Breast epithelium (tissue), 4 donors: ENCODE results near the gene LMTK3. TPM values are rescaled to one million over a fixed set of nuclear protein-coding genes. Genes with fewer than 3 reads are reported as not detected.

Experiments
- DNase-seq, 2 donors: peaks; one replicate each; pipeline ENCODE4 v3.0.0-alpha.2; 2019; ENCODE audit warnings: low spot score in 2 of 2
- H3K27ac ChIP-seq, 2 donors: fragments of 200-600 bp; sonication (generic) in 1 of 2; one replicate each; pipeline ENCODE4 v1.5.1; 2016 to 2019; ENCODE audit warnings: mild to moderate bottlenecking in 1 of 2
- H3K27me3 ChIP-seq, 2 donors: fragments of 200-600 bp; sonication (generic) in 1 of 2; one replicate each; pipeline versions ENCODE4 v1.5.1 to v1.6.0; 2017 to 2019; ENCODE audit warnings: control low read depth in 1 of 2, mild to moderate bottlenecking in 1 of 2
- H3K36me3 ChIP-seq: fragments of 200-600 bp; one replicate; pipeline ENCODE4 v1.5.1; 2019
- H3K4me1 ChIP-seq, 2 donors: fragments of 200-600 bp; sonication (generic); one replicate each; pipeline ENCODE4 v1.5.1; 2016 to 2019; ENCODE audit warnings: control low read depth in 1 of 2
- H3K4me3 ChIP-seq, 3 donors: fragments of 200-600 bp; sonication (generic); 1 replicate in 2 of 3; 2 replicates in 1 of 3; pipeline ENCODE4 v1.5.1; 2016 to 2019; ENCODE audit warnings: mild to moderate bottlenecking in 3 of 3, moderate library complexity in 2 of 3
- H3K9me3 ChIP-seq, 2 donors: fragments of 200-600 bp; sonication (generic) in 1 of 2; one replicate each; pipeline ENCODE4 v1.5.1; 2016 to 2019; ENCODE audit warnings: control low read depth in 1 of 2
- POLR2A ChIP-seq: fragments of 450-650 bp; IDR thresholded peaks from one replicate; pipeline ENCODE4 v1.6.1; 2016; ENCODE audit warnings: antibody characterized with exemption, mild to moderate bottlenecking, moderate library complexity
- POLR2AphosphoS5 ChIP-seq, 3 donors: sonication (generic); formaldehyde crosslinking; IDR thresholded peaks; one replicate each; pipeline ENCODE4 v1.6.1; 2017; ENCODE audit warnings: antibody characterized with exemption in 3 of 3
- intact Hi-C: fragments of 100-400 bp; cut with DNase I; formaldehyde crosslinking; loops from one replicate; pipeline ENCODE4 v1.15.1; 2023; ENCODE audit warnings: low total_unique reads
- total RNA-seq, 3 donors: library from RNA; depleted of rRNA; stranded (reverse); fragments of >200 nt; gene quantifications; one replicate each; pipeline ENCODE4 v1.1.0, GENCODE V29; 2016
- TF ChIP-seq, protein P1 (sequence below), 3 donors: fragments of 450-650 bp; IDR thresholded peaks; one replicate each; pipeline ENCODE4 v1.5.1; 2016 to 2017; ENCODE audit warnings: antibody characterized with exemption in 3 of 3, mild to moderate bottlenecking in 3 of 3, moderate library complexity in 3 of 3

LMTK3 gene
- total RNA-seq, 3 donors from 2014 or later = 1.3 to 2.9 TPM; not detected in 1

DNA sequence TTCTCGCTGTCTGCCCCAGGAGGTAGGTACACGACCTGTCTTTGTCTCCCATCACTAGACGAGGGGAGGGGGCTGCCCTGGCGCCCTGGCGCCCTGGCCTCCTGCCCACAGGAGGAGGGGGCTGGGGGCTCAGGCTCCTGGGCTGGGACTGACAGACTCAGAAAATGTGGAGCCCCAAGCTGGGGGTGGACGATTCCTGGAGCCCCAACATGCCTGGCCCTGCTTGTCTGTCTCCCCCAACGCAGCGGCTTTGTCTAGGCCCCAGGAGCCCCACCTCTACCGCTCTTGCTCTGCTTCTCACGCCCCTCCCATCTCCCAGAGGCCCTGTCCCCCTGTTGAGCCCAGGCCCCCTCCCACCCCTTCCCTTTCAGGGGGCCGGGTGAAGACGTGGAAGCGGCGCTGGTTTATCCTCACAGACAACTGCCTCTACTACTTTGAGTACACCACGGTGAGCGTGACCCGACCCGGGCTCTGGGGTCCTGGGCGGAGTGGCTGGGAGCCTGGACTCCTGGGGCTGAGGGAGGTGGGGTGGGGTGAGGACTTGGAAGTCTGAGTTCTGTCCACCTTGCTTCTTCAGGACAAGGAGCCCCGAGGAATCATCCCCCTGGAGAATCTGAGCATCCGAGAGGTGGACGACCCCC, 33.8 kb downstream of the LMTK3 start:
- TF ChIP-seq, protein P1, sequence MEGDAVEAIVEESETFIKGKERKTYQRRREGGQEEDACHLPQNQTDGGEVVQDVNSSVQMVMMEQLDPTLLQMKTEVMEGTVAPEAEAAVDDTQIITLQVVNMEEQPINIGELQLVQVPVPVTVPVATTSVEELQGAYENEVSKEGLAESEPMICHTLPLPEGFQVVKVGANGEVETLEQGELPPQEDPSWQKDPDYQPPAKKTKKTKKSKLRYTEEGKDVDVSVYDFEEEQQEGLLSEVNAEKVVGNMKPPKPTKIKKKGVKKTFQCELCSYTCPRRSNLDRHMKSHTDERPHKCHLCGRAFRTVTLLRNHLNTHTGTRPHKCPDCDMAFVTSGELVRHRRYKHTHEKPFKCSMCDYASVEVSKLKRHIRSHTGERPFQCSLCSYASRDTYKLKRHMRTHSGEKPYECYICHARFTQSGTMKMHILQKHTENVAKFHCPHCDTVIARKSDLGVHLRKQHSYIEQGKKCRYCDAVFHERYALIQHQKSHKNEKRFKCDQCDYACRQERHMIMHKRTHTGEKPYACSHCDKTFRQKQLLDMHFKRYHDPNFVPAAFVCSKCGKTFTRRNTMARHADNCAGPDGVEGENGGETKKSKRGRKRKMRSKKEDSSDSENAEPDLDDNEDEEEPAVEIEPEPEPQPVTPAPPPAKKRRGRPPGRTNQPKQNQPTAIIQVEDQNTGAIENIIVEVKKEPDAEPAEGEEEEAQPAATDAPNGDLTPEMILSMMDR (IDR thresholded peaks at IDR 0.05) = no peak
- Histone ChIP-seq H3K4me3 (no peak overlapping the region), H3K4me1 (peaks cover 0 to 6% of the 10 kb centered on the region in 2 donors), H3K27me3 (no peaks in the 10 kb centered on the region), H3K27ac (no peak overlapping the region), H3K9me3 (no peaks in the 10 kb centered on the region), H3K36me3 (no peaks in the 10 kb centered on the region)
- intact Hi-C loops = no loop called here
- DNase-seq = no peak

DNA sequence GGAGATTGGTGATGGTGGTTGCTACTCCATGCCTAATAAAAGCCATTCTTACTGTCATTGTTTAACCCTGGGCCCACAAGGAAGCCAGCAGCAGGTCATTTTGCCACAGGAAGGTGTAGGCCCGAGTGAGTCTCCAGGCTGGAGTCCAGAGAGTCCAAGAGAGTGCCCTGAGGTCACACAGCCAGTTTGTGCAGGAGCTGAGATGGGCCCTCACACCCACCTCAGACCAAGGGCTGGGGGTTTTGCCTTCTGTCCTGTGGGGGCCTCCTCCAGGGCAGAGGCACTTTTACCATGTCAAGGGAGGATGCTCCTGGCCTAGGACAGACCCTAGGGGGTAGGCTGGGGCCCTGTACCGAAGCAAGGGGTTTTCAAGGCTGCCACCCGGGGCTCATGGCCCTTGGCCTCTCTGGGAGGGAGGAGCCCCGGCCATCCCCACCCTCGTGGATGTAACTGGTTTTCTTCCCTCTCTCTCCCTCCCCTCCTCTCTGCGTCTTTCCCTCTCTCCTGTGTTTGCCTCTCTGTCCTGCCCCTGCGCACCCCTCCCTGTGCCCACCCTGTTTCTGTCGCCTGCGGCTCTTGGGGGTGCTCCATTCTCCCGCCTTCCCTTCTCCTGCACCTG, 34.5 kb downstream of the LMTK3 start:
- no peaks in the 10 kb centered on the region for H3K36me3 ChIP-seq
- H3K4me3 ChIP-seq = no peak overlapping the region
- peak overlapping the region in 1 of 2 donors; percentile 36 for H3K27ac ChIP-seq
- H3K9me3 ChIP-seq = no peaks in the 10 kb centered on the region
- intact Hi-C loops = no loop called here
- TF ChIP-seq POLR2AphosphoS5 (IDR thresholded peaks at IDR 0.05) (no peak), POLR2A (no peak)
- TF ChIP-seq, protein P1 (IDR thresholded peaks at IDR 0.05) = no peak
- no peak for DNase-seq
- peaks cover 0 to 12% of the 10 kb centered on the region in 2 donors for H3K4me1 ChIP-seq
- no peaks in the 10 kb centered on the region for H3K27me3 ChIP-seq

DNA sequence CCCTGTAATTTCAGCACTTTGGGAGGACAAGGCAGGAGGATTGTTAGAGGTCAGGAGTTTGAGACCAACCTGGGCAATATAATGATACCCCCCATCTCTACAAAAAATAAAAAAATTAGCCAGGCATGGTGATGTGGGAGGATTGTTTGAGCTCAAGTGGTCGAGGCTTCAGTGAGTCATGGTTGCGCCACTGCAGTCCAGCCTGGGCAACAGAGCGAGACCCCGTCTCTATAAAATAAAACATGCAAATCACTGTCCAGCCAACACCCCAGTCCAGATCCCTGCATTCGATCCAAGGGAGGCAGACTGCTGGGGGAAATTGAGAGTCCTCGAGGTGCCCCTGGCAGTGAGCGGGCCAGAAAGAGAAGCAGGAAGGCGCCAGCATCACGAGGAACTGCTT, 35.5 kb downstream of the LMTK3 start:
- no peak for DNase-seq
- Histone ChIP-seq H3K27ac (no peak overlapping the region), H3K36me3 (no peaks in the 10 kb centered on the region), H3K4me1 (peaks cover 0 to 19% of the 10 kb centered on the region in 2 donors), H3K9me3 (no peaks in the 10 kb centered on the region), H3K27me3 (no peaks in the 10 kb centered on the region), H3K4me3 (no peak overlapping the region)
- TF ChIP-seq POLR2AphosphoS5 (IDR thresholded peaks at IDR 0.05) (no peak), POLR2A (no peak)
- TF ChIP-seq, protein P1 (IDR thresholded peaks at IDR 0.05) = no peak
- intact Hi-C loops = no loop called here

DNA sequence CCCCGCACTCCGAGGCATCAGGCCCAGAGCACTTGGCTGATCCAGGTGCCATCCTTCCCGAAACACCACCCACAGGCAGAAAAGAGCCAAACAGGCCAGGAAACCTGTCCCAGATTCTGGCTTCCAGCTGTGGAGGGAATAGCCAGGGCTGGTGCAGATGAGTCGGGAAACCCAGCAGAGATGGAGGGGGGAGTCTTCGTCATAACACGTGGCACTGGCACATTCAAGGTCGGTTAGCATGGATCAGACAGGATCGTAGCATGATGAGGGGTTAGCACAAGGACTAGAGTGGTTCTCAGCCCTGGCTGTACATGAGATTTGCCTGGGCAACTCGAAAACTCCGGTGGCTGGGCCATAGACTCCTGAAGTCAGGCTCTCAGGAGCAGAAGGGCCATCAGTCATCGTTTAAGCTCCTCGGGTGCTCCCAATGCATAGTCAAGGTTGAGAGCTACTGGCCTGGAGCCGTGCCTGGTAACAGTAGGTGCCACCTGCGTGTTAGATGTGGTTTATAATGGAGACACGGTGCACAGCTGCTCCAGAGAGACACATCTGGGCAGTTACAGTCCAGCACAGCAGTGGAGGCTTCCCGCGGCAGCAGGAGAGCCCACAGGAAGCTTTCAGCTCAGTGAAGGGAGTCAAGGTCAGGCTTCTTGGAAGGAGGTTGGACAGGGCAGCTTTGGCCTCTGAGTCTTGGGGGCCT, 36.1 kb downstream of the LMTK3 start:
- no peak for DNase-seq
- Histone ChIP-seq H3K36me3 (no peaks in the 10 kb centered on the region), H3K9me3 (no peaks in the 10 kb centered on the region), H3K4me3 (no peak overlapping the region), H3K27me3 (no peaks in the 10 kb centered on the region), H3K4me1 (peaks cover 0 to 25% of the 10 kb centered on the region in 2 donors), H3K27ac (peak overlapping the region in 1 of 2 donors; percentile 68)
- intact Hi-C loops = no loop called here
- TF ChIP-seq, protein P1 (IDR thresholded peaks at IDR 0.05) = no peak
- TF ChIP-seq POLR2AphosphoS5 (IDR thresholded peaks at IDR 0.05) (no peak), POLR2A (no peak)

- peaks cover 4 to 31% of the 10 kb centered on the region in 2 donors for H3K4me1 ChIP-seq
- H3K27ac ChIP-seq = peak overlapping the region; percentile 64 to 68
- H3K4me3 ChIP-seq = no peak overlapping the region
- no peaks in the 10 kb centered on the region for H3K9me3 ChIP-seq
- no peaks in the 10 kb centered on the region for H3K36me3 ChIP-seq
- TF ChIP-seq, protein P1 (IDR thresholded peaks at IDR 0.05) = no peak
- TF ChIP-seq POLR2AphosphoS5 (IDR thresholded peaks at IDR 0.05) (no peak), POLR2A (no peak)
- no peaks in the 10 kb centered on the region for H3K27me3 ChIP-seq
- no peak for DNase-seq
- intact Hi-C loops = no loop called here
Measured at GRCh38 chr19:48474084-48474592, 37.5 kb downstream of the LMTK3 start.
